ENCODE data around the gene GALNT16. TPM values are rescaled to one million over a fixed set of nuclear protein-coding genes. Genes with fewer than 3 reads are reported as not detected.
A peak's percentile ranks its signal among the peaks of the same experiment; 100 is the strongest.

GALNT16 gene
- total RNA-seq, 2 experiments from 2014 or later, result not detected

DNA sequence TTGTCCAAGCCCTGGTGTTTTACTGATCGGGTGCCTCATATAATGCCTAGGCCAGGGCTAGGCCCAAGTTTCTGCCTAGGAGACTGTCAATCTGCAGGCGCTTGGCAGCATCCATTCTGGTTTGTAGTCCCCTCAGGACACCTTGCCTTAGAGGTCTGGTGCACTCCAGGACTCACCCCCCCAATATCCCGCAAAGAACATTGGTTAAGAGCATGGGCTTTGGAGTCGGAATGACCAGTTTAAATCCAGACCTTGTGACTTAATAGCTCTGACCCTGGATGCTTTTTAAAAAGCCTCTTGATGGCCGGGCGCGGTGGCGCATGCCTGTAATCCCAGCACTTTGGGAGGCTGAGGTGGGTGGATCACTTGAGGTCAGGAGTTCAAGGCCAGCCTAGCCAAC, 60.0 kb downstream of the GALNT16 start:
- H3K4me1 Mint-ChIP-seq (ENCODE audit: low read depth), result no peaks in the 10 kb centered on the region
- Histone ChIP-seq H3K27ac (ENCODE audit: low read depth in 1 of 2, low read length in 2 of 2) (no peak overlapping the region), H3K4me1 (ENCODE audit: insufficient read depth, low read length) (no peaks in the 10 kb centered on the region), H3K36me3 (ENCODE audit: insufficient read depth, low read length) (no peaks in the 10 kb centered on the region), H3K9me3 (ENCODE audit: control insufficient read depth in 1 of 2, insufficient read depth in 1 of 2, low read length in 2 of 2) (no peaks in the 10 kb centered on the region), H3K4me3 (ENCODE audit: low read length) (no peak overlapping the region), H3K27me3 (ENCODE audit: control insufficient read depth in 1 of 2, insufficient read depth in 2 of 2, low read length in 2 of 2) (no peaks in the 10 kb centered on the region)
- no peaks in the 10 kb centered on the region for H3K27me3 Mint-ChIP-seq
- DNase-seq (no peak), ATAC-seq (ENCODE audit: poor library complexity) (no peak)
- H3K4me3 Mint-ChIP-seq, result no peak overlapping the region
- intact Hi-C loops (cut with DNase I, micrococcal nuclease), result no loop called here
- no peaks in the 10 kb centered on the region for H3K9me3 Mint-ChIP-seq
- H3K36me3 Mint-ChIP-seq (ENCODE audit: low read depth), result no peaks in the 10 kb centered on the region
- ChIA-PET POLR2A (no interaction called here), CTCF (no interaction called here)
- H3K27ac Mint-ChIP-seq, result no peak overlapping the region
- TF ChIP-seq, protein P1, sequence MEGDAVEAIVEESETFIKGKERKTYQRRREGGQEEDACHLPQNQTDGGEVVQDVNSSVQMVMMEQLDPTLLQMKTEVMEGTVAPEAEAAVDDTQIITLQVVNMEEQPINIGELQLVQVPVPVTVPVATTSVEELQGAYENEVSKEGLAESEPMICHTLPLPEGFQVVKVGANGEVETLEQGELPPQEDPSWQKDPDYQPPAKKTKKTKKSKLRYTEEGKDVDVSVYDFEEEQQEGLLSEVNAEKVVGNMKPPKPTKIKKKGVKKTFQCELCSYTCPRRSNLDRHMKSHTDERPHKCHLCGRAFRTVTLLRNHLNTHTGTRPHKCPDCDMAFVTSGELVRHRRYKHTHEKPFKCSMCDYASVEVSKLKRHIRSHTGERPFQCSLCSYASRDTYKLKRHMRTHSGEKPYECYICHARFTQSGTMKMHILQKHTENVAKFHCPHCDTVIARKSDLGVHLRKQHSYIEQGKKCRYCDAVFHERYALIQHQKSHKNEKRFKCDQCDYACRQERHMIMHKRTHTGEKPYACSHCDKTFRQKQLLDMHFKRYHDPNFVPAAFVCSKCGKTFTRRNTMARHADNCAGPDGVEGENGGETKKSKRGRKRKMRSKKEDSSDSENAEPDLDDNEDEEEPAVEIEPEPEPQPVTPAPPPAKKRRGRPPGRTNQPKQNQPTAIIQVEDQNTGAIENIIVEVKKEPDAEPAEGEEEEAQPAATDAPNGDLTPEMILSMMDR (IDR thresholded peaks at IDR 0.05), result no peak

DNA sequence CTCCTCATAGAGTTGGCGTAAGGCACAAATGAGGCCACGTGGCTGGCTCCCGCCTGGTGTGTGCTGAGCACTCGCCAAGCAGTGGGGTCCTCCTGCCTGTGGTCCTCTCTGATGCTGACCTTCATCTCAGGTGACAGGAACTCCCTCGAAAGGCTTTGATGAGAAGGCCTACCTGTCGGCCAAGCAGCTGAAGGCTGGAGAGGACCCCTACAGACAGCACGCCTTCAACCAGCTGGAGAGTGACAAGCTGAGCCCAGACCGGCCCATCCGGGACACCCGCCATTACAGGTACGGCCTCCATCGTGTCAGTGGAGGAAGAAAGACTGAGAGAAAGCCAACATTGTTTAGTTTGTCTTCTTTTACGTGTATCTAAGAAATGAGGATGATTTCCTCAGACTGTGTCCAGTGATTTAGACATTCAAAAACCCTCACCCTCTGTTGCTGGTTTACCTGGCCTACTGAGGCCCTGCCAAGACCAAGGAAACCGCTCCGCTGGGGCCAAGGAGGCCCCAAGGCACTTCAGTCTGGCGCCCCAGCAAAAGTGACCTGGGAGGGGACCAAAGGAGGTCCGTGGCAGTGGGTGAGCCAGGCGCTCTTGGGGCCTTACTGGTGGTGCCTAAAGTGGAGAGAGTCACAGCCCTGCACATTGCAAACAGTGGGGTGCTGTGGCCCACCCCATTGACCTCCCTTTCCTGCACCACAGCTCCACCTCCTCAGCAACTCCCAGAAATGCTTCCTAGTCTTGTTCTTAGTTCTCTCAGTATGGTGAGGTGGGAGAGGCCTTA, 60.8 kb downstream of the GALNT16 start:
- H3K36me3 Mint-ChIP-seq (ENCODE audit: low read depth), result no peaks in the 10 kb centered on the region
- H3K4me3 Mint-ChIP-seq, result no peak overlapping the region
- intact Hi-C loops (cut with DNase I, micrococcal nuclease), result no loop called here
- TF ChIP-seq, protein P1 (IDR thresholded peaks at IDR 0.05), result no peak
- CTCF ChIA-PET, result no interaction called here
- peak in 1 of 14 experiments; percentile 25 for DNase-seq
- no peaks in the 10 kb centered on the region for H3K27me3 Mint-ChIP-seq
- no peaks in the 10 kb centered on the region for H3K27me3 ChIP-seq (ENCODE audit: control insufficient read depth in 1 of 2, insufficient read depth in 2 of 2, low read length in 2 of 2)
- no peak overlapping the region for H3K4me3 ChIP-seq (ENCODE audit: low read length)
- H3K4me1 Mint-ChIP-seq (ENCODE audit: low read depth), result no peaks in the 10 kb centered on the region
- no peaks in the 10 kb centered on the region for H3K9me3 ChIP-seq (ENCODE audit: control insufficient read depth in 1 of 2, insufficient read depth in 1 of 2, low read length in 2 of 2)
- no peaks in the 10 kb centered on the region for H3K36me3 ChIP-seq (ENCODE audit: insufficient read depth, low read length)
- no peak overlapping the region for H3K27ac ChIP-seq (ENCODE audit: low read depth in 1 of 2, low read length in 2 of 2)
- H3K9me3 Mint-ChIP-seq, result no peaks in the 10 kb centered on the region
- ATAC-seq (ENCODE audit: poor library complexity), result no peak
- no peaks in the 10 kb centered on the region for H3K4me1 ChIP-seq (ENCODE audit: insufficient read depth, low read length)
- POLR2A ChIA-PET, result no interaction called here
- H3K27ac Mint-ChIP-seq, result no peak overlapping the region

DNA sequence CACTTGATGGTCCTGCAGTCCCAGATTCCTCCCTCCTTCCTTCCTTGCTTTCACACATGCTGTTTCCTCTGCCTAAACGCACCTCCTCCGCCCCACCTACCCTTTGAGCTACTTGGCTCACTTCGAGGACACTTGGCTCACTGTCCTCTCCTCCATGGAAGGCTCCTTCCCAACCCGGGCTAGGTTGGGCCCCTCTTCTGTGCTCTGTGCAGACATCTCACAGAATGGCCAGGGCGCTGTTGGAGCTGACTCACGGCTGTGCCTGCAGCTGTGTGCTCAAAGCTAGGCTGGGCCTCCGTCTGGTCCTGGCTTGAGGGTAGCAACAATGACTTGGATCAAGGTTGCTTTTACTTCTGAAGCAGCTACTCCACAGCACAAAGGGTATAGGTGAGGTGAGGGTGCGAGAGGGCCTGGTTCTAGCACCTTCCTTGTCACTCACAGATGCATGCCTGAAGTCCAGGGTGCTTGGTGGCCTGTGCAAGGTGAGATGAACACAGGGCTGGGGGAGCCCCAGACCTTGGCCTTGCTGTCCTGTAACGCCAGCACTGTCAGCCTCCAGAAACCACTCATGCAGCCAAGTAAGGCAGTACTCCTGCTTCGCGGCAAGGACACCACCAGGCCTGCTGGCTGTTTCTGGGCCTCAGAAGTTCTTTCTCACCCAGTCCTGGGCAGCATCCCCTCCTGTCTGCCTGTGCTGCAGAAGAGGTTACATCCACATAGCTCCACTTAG, 61.8 kb downstream of the GALNT16 start:
- no peaks in the 10 kb centered on the region for H3K9me3 Mint-ChIP-seq
- intact Hi-C loops (cut with DNase I, micrococcal nuclease), result no loop called here
- no peaks in the 10 kb centered on the region for H3K36me3 Mint-ChIP-seq (ENCODE audit: low read depth)
- no peaks in the 10 kb centered on the region for H3K9me3 ChIP-seq (ENCODE audit: control insufficient read depth in 1 of 2, insufficient read depth in 1 of 2, low read length in 2 of 2)
- H3K4me1 Mint-ChIP-seq (ENCODE audit: low read depth), result no peaks in the 10 kb centered on the region
- TF ChIP-seq, protein P1 (IDR thresholded peaks at IDR 0.05), result no peak
- H3K27me3 ChIP-seq (ENCODE audit: control insufficient read depth in 1 of 2, insufficient read depth in 2 of 2, low read length in 2 of 2), result no peaks in the 10 kb centered on the region
- H3K36me3 ChIP-seq (ENCODE audit: insufficient read depth, low read length), result no peaks in the 10 kb centered on the region
- no peak overlapping the region for H3K4me3 ChIP-seq (ENCODE audit: low read length)
- ATAC-seq (ENCODE audit: poor library complexity) (no peak), DNase-seq (peak in 1 of 14 experiments; percentile 14)
- H3K27ac ChIP-seq (ENCODE audit: low read depth in 1 of 2, low read length in 2 of 2), result no peak overlapping the region
- no peak overlapping the region for H3K4me3 Mint-ChIP-seq
- H3K27ac Mint-ChIP-seq, result no peak overlapping the region
- no peaks in the 10 kb centered on the region for H3K27me3 Mint-ChIP-seq
- ChIA-PET CTCF (no interaction called here), POLR2A (no interaction called here)
- H3K4me1 ChIP-seq (ENCODE audit: insufficient read depth, low read length), result no peaks in the 10 kb centered on the region

Measured in CD4-positive, alpha-beta T cell (primary cell).